Measurements from ENCODE around the gene KRAS.

KRAS gene

GRCh38 chr12:25264862-25265261 is 14.1 kb upstream of the KRAS start:
- TF ChIP-seq FOXP2 (optimal IDR thresholded peaks at IDR 0.05; ENCODE audit: borderline replicate concordance, extremely low read depth, extremely low read length, insufficient read depth) (no peak), TAF1 (IDR thresholded peaks at IDR 0.05; ENCODE audit: borderline replicate concordance, insufficient read depth, low read length) (no peak), POLR2AphosphoS5 (IDR thresholded peaks at IDR 0.05; ENCODE audit: low read depth, low read length) (no peak), SIN3A (IDR thresholded peaks at IDR 0.05; ENCODE audit: borderline replicate concordance, insufficient read depth, low read length) (no peak), REST (IDR thresholded peaks at IDR 0.05; ENCODE audit: insufficient read depth in 1 of 2, low read depth in 2 of 2, low read length in 2 of 2) (no peak)

GRCh38 chr12:25264114-25264513 is 13.4 kb upstream of the KRAS start:
- no peak for TF ChIP-seq FOXP2 (optimal IDR thresholded peaks at IDR 0.05; ENCODE audit: borderline replicate concordance, extremely low read depth, extremely low read length, insufficient read depth)
- TF ChIP-seq SIN3A (IDR thresholded peaks at IDR 0.05; ENCODE audit: borderline replicate concordance, insufficient read depth, low read length): no peak
- no peak for TF ChIP-seq TAF1 (IDR thresholded peaks at IDR 0.05; ENCODE audit: borderline replicate concordance, insufficient read depth, low read length)
- no peak for TF ChIP-seq POLR2AphosphoS5 (IDR thresholded peaks at IDR 0.05; ENCODE audit: low read depth, low read length)
- TF ChIP-seq REST (IDR thresholded peaks at IDR 0.05; ENCODE audit: insufficient read depth in 1 of 2, low read depth in 2 of 2, low read length in 2 of 2): no peak

DNA sequence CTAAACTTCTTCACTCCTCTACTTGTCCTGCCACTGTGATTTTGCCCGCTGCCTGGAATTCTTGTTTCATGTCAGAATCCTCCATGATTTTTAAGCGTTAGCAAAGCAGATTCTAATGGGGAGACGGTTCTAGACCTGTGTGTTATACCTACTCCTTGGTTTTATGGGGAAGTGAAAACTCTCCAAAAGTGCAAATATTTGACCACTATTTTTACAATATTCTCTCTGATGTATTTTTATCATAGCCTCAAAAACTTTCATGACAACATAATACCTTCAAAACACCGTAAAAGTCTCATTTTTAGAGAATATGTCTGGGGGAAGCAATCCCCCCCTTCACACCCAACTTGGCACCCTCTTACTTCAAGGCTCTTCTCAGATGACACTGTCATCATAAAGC is 12.9 kb upstream of the KRAS start:
- TF ChIP-seq FOXP2 (optimal IDR thresholded peaks at IDR 0.05; ENCODE audit: borderline replicate concordance, extremely low read depth, extremely low read length, insufficient read depth) (no peak), SIN3A (IDR thresholded peaks at IDR 0.05; ENCODE audit: borderline replicate concordance, insufficient read depth, low read length) (no peak), TAF1 (IDR thresholded peaks at IDR 0.05; ENCODE audit: borderline replicate concordance, insufficient read depth, low read length) (no peak), REST (IDR thresholded peaks at IDR 0.05; ENCODE audit: insufficient read depth in 1 of 2, low read depth in 2 of 2, low read length in 2 of 2) (no peak), POLR2AphosphoS5 (IDR thresholded peaks at IDR 0.05; ENCODE audit: low read depth, low read length) (no peak)

DNA sequence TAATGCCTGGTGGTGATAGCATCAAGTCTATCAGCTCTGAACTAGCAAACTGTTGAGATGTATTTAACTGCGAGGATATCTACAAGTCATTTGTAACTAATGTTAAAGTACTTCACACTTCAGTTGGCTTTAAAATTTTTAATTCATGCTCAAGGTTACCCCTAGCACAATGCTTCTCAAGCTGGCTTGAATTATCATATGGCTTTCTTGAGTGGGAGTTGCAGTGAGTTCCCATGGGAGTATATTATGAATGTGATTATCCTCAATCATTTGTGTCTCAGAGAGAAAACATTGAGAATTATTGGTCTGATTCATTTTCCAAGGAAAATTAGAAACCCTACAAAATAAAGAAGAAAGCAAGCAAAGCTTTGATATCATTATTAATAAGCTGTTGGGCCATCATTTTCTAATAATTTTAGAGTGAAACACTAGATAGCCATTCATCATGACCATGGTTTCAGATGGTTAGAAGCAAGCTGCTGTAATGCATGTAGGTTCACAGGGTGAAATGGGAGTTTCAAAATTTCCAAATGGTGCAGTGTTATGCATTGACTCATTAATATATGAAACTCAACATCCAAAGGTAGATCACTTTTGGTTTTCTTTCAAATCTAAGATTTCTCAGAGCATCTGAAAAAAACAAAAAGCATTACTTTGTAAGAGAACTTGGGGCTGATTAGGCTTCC is 11.8 kb upstream of the KRAS start:
- no peak for TF ChIP-seq FOXP2 (optimal IDR thresholded peaks at IDR 0.05; ENCODE audit: borderline replicate concordance, extremely low read depth, extremely low read length, insufficient read depth)
- no peak for TF ChIP-seq REST (IDR thresholded peaks at IDR 0.05; ENCODE audit: insufficient read depth in 1 of 2, low read depth in 2 of 2, low read length in 2 of 2)
- no peak for TF ChIP-seq SIN3A (IDR thresholded peaks at IDR 0.05; ENCODE audit: borderline replicate concordance, insufficient read depth, low read length)

Measured in PFSK-1 (cell line).